Gastrocnemius medialis (tissue), 4 donors: ENCODE measurements around the gene ZNF804A. TPM values are rescaled to one million over a fixed set of nuclear protein-coding genes. Genes with fewer than 3 reads are reported as not detected.

Experiments used
- ATAC-seq, 2 donors: fragments of 150-250 bp; one replicate each; pipeline ENCODE4 v1.9.1; 2016
- DNase-seq, 2 donors: peaks; one replicate each; pipeline ENCODE4 v3.0.0-alpha.2; 2019
- H3K27ac ChIP-seq, 4 donors: fragments of 200-600 bp; sonication (generic); 1 replicate in 1 of 4; 2 replicates in 3 of 4; pipeline ENCODE4 v1.5.1; 2016 to 2018; ENCODE audit warnings: mild to moderate bottlenecking in 2 of 4, moderate library complexity in 1 of 4
- H3K27me3 ChIP-seq, 3 donors: fragments of 200-600 bp; sonication (generic) in 2 of 3; 1 replicate in 1 of 3; 2 replicates in 2 of 3; pipeline versions ENCODE4 v1.5.1 to v1.6.0; 2016 to 2019; ENCODE audit warnings: mild to moderate bottlenecking in 1 of 3, moderate library complexity in 1 of 3
- H3K36me3 ChIP-seq, 2 donors: fragments of 200-600 bp; sonication (generic) in 1 of 2; one replicate each; pipeline ENCODE4 v1.5.1; 2017 to 2018
- H3K4me1 ChIP-seq, 2 donors: fragments of 200-600 bp; sonication (generic) in 1 of 2; one replicate each; pipeline ENCODE4 v1.5.1; 2016 to 2017; ENCODE audit warnings: mild to moderate bottlenecking in 2 of 2
- H3K4me3 ChIP-seq, 4 donors: fragments of 200-600 bp; sonication (generic) in 3 of 4; 1 replicate in 1 of 4; 2 replicates in 3 of 4; pipeline ENCODE4 v1.5.1; 2016 to 2019; ENCODE audit warnings: mild to moderate bottlenecking in 2 of 4
- H3K9me3 ChIP-seq, 3 donors: fragments of 200-600 bp; sonication (generic) in 2 of 3; 1 replicate in 1 of 3; 2 replicates in 2 of 3; pipeline ENCODE4 v1.5.1; 2016 to 2019
- CTCF ChIP-seq, 5 experiments: fragments of 450-650 bp in 3 of 5; fragments of 200-600 bp in 2 of 5; sonication (generic) in 2 of 5; IDR thresholded peaks in 4 of 5; conservative IDR thresholded peaks in 1 of 5; 1 replicate in 4 of 5; 2 replicates in 1 of 5; pipeline ENCODE4 v1.5.1; 2016 to 2019; ENCODE audit warnings: antibody characterized with exemption in 5 of 5, mild to moderate bottlenecking in 3 of 5, moderate library complexity in 3 of 5
- POLR2A ChIP-seq, 2 donors: fragments of 450-650 bp; IDR thresholded peaks; one replicate each; pipeline ENCODE4 v1.6.1; 2017; ENCODE audit warnings: antibody characterized with exemption in 2 of 2, mild to moderate bottlenecking in 2 of 2, moderate library complexity in 2 of 2
- in situ Hi-C, 4 donors: fragments of 200-750 bp; cut with MboI; loops; one replicate each; pipeline versions ENCODE4 v1.15.0 to v1.8.0; 2017; ENCODE audit warnings: low sequenced_read_pairs in 4 of 4
- intact Hi-C: fragments of 100-400 bp; cut with DNase I; formaldehyde crosslinking; loops from one replicate; pipeline ENCODE4 v1.15.1; 2023; ENCODE audit warnings: low total_unique reads
- total RNA-seq, 4 donors: library from RNA; depleted of rRNA; stranded (reverse); fragments of >200 nt; gene quantifications; one replicate each; pipeline versions ENCODE4 v1.1.0 to v1.2.3, GENCODE V29; 2016

Gene ZNF804A
- total RNA-seq, 4 donors from 2014 or later, result not detected

- ATAC-seq (no peak), DNase-seq (no peak)
- intact Hi-C loops, result no loop called here
- H3K27ac ChIP-seq, result no peak overlapping the region
- H3K36me3 ChIP-seq, result no peaks in the 10 kb centered on the region
- H3K27me3 ChIP-seq, result no peaks in the 10 kb centered on the region
- no peaks in the 10 kb centered on the region for H3K4me1 ChIP-seq
- in situ Hi-C loops, result no loop called here
- H3K4me3 ChIP-seq, result no peak overlapping the region
- no peaks in the 10 kb centered on the region for H3K9me3 ChIP-seq
- TF ChIP-seq CTCF (IDR thresholded peaks at IDR 0.05 in 4 of 5, conservative IDR thresholded peaks at IDR 0.05 in 1 of 5), result no peak
- no peak for TF ChIP-seq POLR2A (IDR thresholded peaks at IDR 0.05)
Measured at GRCh38 chr2:184589261-184589660, 9.1 kb upstream of the ZNF804A start.

GRCh38 chr2:184596819-184597411, 1.4 kb upstream of the ZNF804A start:
- ATAC-seq, result no peak

GRCh38 chr2:184597571-184597991, 748 bp upstream of the ZNF804A start:
- DNase-seq (no peak), ATAC-seq (no peak)
- no peaks in the 10 kb centered on the region for H3K36me3 ChIP-seq
- peak overlapping the region; percentile 36 to 55 (median 49) for H3K4me3 ChIP-seq
- no peak overlapping the region for H3K27ac ChIP-seq
- TF ChIP-seq CTCF (IDR thresholded peaks at IDR 0.05 in 4 of 5, conservative IDR thresholded peaks at IDR 0.05 in 1 of 5) (no peak), POLR2A (IDR thresholded peaks at IDR 0.05) (no peak)
- no peaks in the 10 kb centered on the region for H3K9me3 ChIP-seq
- intact Hi-C loops, result no loop called here
- peaks cover 5 to 6% of the 10 kb centered on the region in 2 donors for H3K4me1 ChIP-seq
- in situ Hi-C loops, result no loop called here
- H3K27me3 ChIP-seq, result peaks cover 22 to 45% (median 32%) of the 10 kb centered on the region in 3 donors

More at GRCh38 chr2:184596819-184597411, 1.4 kb upstream of the ZNF804A start:
- peaks cover 5 to 6% of the 10 kb centered on the region in 2 donors for H3K4me1 ChIP-seq
- no peak overlapping the region for H3K27ac ChIP-seq
- intact Hi-C loops, result no loop called here
- peak overlapping the region in 1 of 4 donors; percentile 47 for H3K4me3 ChIP-seq
- H3K36me3 ChIP-seq, result no peaks in the 10 kb centered on the region
- peaks cover 22 to 45% (median 31%) of the 10 kb centered on the region in 3 donors for H3K27me3 ChIP-seq
- TF ChIP-seq POLR2A (IDR thresholded peaks at IDR 0.05), result no peak
- TF ChIP-seq CTCF (IDR thresholded peaks at IDR 0.05 in 4 of 5, conservative IDR thresholded peaks at IDR 0.05 in 1 of 5), result no peak
- in situ Hi-C loops, result no loop called here
- DNase-seq, result no peak
- H3K9me3 ChIP-seq, result no peaks in the 10 kb centered on the region

DNA sequence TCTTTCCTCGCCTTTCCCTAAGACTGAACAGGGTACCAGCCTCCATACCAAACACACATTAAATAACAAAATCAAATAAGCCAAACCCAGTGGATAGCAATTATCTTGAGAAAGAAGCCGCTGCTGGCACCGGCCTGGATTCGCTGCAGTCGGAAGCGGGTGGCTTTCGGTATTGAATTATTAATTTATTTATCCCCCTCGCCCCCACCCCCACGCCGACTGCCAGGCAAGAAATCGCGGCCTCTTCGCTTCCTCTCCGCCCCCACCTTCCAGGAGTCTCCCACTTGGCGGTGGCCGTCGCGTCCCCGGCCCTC, 370 bp upstream of the ZNF804A start:
- no peak for ATAC-seq
- Histone ChIP-seq H3K9me3 (no peaks in the 10 kb centered on the region), H3K27ac (no peak overlapping the region), H3K36me3 (no peaks in the 10 kb centered on the region), H3K4me3 (peak overlapping the region; percentile 36 to 55 (median 49)), H3K27me3 (peaks cover 22 to 45% (median 32%) of the 10 kb centered on the region in 3 donors), H3K4me1 (peaks cover 5 to 6% of the 10 kb centered on the region in 2 donors)
- intact Hi-C loops (no loop called here), in situ Hi-C loops (no loop called here)
- no peak for DNase-seq
- TF ChIP-seq CTCF (IDR thresholded peaks at IDR 0.05 in 4 of 5, conservative IDR thresholded peaks at IDR 0.05 in 1 of 5) (no peak), POLR2A (IDR thresholded peaks at IDR 0.05) (no peak)
